DOHH2 (cell line): Measurements from ENCODE around the gene USP17L22.
"Not testable (repeated sequence)": the region's sequence is repeated elsewhere in the genome, so short reads cannot be mapped to it uniquely, and the experiment has no call there.

ENCODE experiments used
- EZH2phosphoT487 ChIP-seq: fragments of 200-600 bp; sonication (generic); IDR thresholded peaks from 2 replicates; pipeline ENCODE4 v1.6.1; 2017; ENCODE audit warnings: borderline replicate concordance, mild to moderate bottlenecking, antibody characterized with exemption, low read length, moderate library complexity, mixed read lengths
- TF ChIP-seq, protein P1 (sequence below): fragments of 200-600 bp; sonication (generic); IDR thresholded peaks from one replicate; pipeline ENCODE4 v1.5.1; 2014; ENCODE audit warnings: antibody characterized with exemption, mild to moderate bottlenecking, low read depth, low read length; ENCODE audit not compliant: poor library complexity, severe bottlenecking

DNA sequence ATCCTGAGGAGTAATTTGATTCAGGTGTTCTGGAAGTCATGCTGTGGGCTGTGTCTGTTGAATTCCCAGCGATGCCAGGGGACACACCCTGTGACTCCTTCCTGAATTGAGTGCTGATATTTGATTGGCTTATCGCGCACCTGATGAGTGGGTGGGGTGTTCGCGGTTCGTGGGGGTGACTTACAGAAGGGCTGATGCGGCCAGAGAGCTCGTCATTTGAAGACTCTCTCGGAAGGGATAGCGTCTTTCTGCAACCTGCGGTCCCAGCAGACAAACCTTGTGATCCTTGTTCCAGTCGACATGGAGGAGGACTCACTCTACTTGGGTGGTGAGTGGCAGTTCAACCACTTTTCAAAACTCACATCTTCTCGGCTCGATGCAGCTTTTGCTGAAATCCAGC lies 42.8 kb upstream of the USP17L22 start, which contains the start of gene USP17L13:
- TF ChIP-seq, protein P1, sequence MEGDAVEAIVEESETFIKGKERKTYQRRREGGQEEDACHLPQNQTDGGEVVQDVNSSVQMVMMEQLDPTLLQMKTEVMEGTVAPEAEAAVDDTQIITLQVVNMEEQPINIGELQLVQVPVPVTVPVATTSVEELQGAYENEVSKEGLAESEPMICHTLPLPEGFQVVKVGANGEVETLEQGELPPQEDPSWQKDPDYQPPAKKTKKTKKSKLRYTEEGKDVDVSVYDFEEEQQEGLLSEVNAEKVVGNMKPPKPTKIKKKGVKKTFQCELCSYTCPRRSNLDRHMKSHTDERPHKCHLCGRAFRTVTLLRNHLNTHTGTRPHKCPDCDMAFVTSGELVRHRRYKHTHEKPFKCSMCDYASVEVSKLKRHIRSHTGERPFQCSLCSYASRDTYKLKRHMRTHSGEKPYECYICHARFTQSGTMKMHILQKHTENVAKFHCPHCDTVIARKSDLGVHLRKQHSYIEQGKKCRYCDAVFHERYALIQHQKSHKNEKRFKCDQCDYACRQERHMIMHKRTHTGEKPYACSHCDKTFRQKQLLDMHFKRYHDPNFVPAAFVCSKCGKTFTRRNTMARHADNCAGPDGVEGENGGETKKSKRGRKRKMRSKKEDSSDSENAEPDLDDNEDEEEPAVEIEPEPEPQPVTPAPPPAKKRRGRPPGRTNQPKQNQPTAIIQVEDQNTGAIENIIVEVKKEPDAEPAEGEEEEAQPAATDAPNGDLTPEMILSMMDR, result not testable (repeated sequence)
- TF ChIP-seq EZH2phosphoT487, result not testable (repeated sequence)
